Left ventricle myocardium inferior (tissue), 1 donor: Measurements from ENCODE around the gene PCCA. TPM values are rescaled to one million over a fixed set of nuclear protein-coding genes. Genes with fewer than 3 reads are reported as not detected.

Experiments used
- DNase-seq: peaks from one replicate; pipeline ENCODE4 v3.0.0-alpha.2; 2020
- H3K27ac ChIP-seq: fragments of 200-600 bp; replicated peaks from 2 replicates; pipeline ENCODE4 v1.8.0; 2021
- H3K27me3 ChIP-seq: fragments of 200-600 bp; 2 replicates; pipeline ENCODE4 v1.8.0; 2021; ENCODE audit warnings: low read depth
- H3K36me3 ChIP-seq: fragments of 200-600 bp; 2 replicates; pipeline ENCODE4 v1.8.0; 2021
- H3K4me1 ChIP-seq: fragments of 200-600 bp; 2 replicates; pipeline ENCODE4 v1.8.0; 2021
- H3K4me3 ChIP-seq: fragments of 200-600 bp; 2 replicates; pipeline ENCODE4 v1.8.0; 2021; ENCODE audit warnings: mild to moderate bottlenecking, moderate library complexity
- H3K9me3 ChIP-seq: fragments of 200-600 bp; replicated peaks from 2 replicates; pipeline ENCODE4 v1.8.0; 2021
- intact Hi-C: fragments of 100-400 bp; cut with micrococcal nuclease; formaldehyde crosslinking; loops from one replicate; pipeline ENCODE4 v1.11.0; 2022
- total RNA-seq: library from RNA; stranded (reverse); fragmentation: NEBNext Ultra II Directional; extraction: Animal tissue kit (Norgen Biotek cat#: 25700); gene quantifications from one replicate; pipeline ENCODE4 v1.2.1, GENCODE V29; 2021
- TF ChIP-seq, protein P1 (sequence below): fragments of 200-600 bp; IDR thresholded peaks from 2 replicates; pipeline ENCODE4 v1.8.0; 2021; ENCODE audit warnings: antibody characterized with exemption, mild to moderate bottlenecking, borderline replicate concordance
- donor health status: DM: no; HTN: yes; CAD: no; lungs with severe emphysema.

The PCCA gene
- total RNA-seq, 1 donor from 2014 or later: 65.4 TPM

DNA sequence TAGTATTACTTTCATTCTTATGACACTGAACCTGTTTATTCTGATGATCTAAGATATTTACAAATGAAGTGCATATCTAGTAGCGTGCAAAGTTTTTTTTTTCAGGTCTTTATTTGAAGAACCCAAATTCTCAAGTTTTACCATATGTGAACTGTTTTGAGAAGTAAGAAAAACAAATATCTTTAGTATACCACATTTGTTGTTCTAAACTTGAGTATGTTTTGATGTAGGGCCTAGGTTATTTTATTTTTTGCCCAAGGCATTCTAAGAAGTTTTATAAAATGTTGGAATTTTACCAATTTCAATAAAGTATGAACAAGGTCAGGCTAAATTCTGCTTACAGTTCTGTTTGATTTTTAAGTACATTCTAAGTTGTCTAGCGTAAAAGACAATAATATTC is 213.5 kb downstream of the PCCA start:
- H3K9me3 ChIP-seq: no peaks in the 10 kb centered on the region
- no peaks in the 10 kb centered on the region for H3K27me3 ChIP-seq
- peaks cover 5% of the 10 kb centered on the region for H3K36me3 ChIP-seq
- intact Hi-C loops: no loop called here
- peaks cover 5% of the 10 kb centered on the region for H3K4me1 ChIP-seq
- TF ChIP-seq, protein P1, sequence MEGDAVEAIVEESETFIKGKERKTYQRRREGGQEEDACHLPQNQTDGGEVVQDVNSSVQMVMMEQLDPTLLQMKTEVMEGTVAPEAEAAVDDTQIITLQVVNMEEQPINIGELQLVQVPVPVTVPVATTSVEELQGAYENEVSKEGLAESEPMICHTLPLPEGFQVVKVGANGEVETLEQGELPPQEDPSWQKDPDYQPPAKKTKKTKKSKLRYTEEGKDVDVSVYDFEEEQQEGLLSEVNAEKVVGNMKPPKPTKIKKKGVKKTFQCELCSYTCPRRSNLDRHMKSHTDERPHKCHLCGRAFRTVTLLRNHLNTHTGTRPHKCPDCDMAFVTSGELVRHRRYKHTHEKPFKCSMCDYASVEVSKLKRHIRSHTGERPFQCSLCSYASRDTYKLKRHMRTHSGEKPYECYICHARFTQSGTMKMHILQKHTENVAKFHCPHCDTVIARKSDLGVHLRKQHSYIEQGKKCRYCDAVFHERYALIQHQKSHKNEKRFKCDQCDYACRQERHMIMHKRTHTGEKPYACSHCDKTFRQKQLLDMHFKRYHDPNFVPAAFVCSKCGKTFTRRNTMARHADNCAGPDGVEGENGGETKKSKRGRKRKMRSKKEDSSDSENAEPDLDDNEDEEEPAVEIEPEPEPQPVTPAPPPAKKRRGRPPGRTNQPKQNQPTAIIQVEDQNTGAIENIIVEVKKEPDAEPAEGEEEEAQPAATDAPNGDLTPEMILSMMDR: no peak
- DNase-seq: no peak
- H3K4me3 ChIP-seq: no peak overlapping the region
- no peak overlapping the region for H3K27ac ChIP-seq

DNA sequence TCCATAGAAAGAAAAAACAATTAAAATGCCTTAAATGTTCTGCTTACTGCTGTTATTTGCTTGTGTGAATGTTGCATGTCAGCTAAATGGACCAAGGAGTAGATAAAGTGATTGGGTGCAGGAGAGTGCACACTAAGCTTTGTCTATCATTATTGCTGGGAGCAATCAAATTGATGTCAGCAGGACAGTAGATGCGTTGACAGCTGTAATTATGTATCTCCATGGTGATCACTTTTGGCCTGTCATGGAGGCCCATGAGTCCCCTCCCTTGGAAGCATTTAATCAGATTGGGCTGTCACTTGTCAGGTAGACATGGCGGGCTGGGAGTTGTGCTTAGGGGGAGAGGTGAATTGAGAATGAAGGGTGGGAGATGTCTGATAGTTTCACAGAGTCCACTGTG is 215.3 kb downstream of the PCCA start:
- intact Hi-C loops: no loop called here
- Histone ChIP-seq H3K9me3 (no peaks in the 10 kb centered on the region), H3K4me1 (no peaks in the 10 kb centered on the region), H3K27me3 (no peaks in the 10 kb centered on the region), H3K36me3 (peaks cover 10% of the 10 kb centered on the region), H3K4me3 (no peak overlapping the region), H3K27ac (no peak overlapping the region)
- TF ChIP-seq, protein P1: no peak
- no peak for DNase-seq

GRCh38 chr13:100305398-100305797 is 216.5 kb downstream of the PCCA start:
- H3K9me3 ChIP-seq: no peaks in the 10 kb centered on the region
- no peak overlapping the region for H3K27ac ChIP-seq
- no peaks in the 10 kb centered on the region for H3K27me3 ChIP-seq
- intact Hi-C loops: no loop called here
- no peak for DNase-seq
- no peak overlapping the region for H3K4me3 ChIP-seq
- no peaks in the 10 kb centered on the region for H3K4me1 ChIP-seq
- peaks cover 14% of the 10 kb centered on the region for H3K36me3 ChIP-seq
- TF ChIP-seq, protein P1: no peak

- H3K4me3 ChIP-seq: no peak overlapping the region
These were observed 217.1 kb downstream of the PCCA start for GRCh38 chr13:100306030-100306429.

GRCh38 chr13:100306434-100306999 is 217.6 kb downstream of the PCCA start:
- intact Hi-C loops: no loop called here
- Histone ChIP-seq H3K27me3 (no peaks in the 10 kb centered on the region), H3K36me3 (peaks cover 18% of the 10 kb centered on the region), H3K4me1 (no peaks in the 10 kb centered on the region), H3K9me3 (no peaks in the 10 kb centered on the region), H3K4me3 (no peak overlapping the region), H3K27ac (no peak overlapping the region)
- TF ChIP-seq, protein P1: no peak
- no peak for DNase-seq

More at GRCh38 chr13:100306030-100306429, 217.1 kb downstream of the PCCA start:
- no peaks in the 10 kb centered on the region for H3K27me3 ChIP-seq
- no peak for DNase-seq
- peaks cover 14% of the 10 kb centered on the region for H3K36me3 ChIP-seq
- no peaks in the 10 kb centered on the region for H3K9me3 ChIP-seq
- TF ChIP-seq, protein P1: no peak
- intact Hi-C loops: no loop called here
- no peaks in the 10 kb centered on the region for H3K4me1 ChIP-seq
- no peak overlapping the region for H3K27ac ChIP-seq
